Activated CD4-positive, alpha-beta T cell treated with anti-CD3 and anti-CD28 coated beads, Interleukin-2, amount 10 ng/mL, durations not matched to agents 7 days and 5 days (primary cell): ENCODE results near the gene EMC1. TPM values are rescaled to one million over a fixed set of nuclear protein-coding genes. Genes with fewer than 3 reads are reported as not detected.
A peak's percentile ranks its signal among the peaks of the same experiment; 100 is the strongest.

Experiments used
- CTCF ChIA-PET: fragments of 350-600 bp; sonication (Branson Sonifier 250); formaldehyde crosslinking; loops from one replicate; lab custom pipeline; 2021; ENCODE audit warnings: antibody characterized with exemption; lab: Charles Lee
- POLR2A ChIA-PET: fragments of 350-600 bp; sonication (Branson Sonifier 250); formaldehyde crosslinking; loops from one replicate; lab custom pipeline; 2021; ENCODE audit warnings: antibody characterized with exemption; lab: Charles Lee
- DNase-seq: peaks from one replicate; pipeline ENCODE4 v3.0.0-alpha.2; 2020
- H3K27ac Mint-ChIP-seq: one replicate; pipeline ENCODE4 v1.8.0; 2021; ENCODE audit warnings: mild to moderate bottlenecking, moderate library complexity, mixed read lengths
- H3K27me3 Mint-ChIP-seq: one replicate; pipeline ENCODE4 v1.8.0; 2021; ENCODE audit warnings: mixed read lengths
- H3K36me3 Mint-ChIP-seq: one replicate; pipeline ENCODE4 v1.8.0; 2021; ENCODE audit warnings: low read depth, mixed read lengths
- H3K4me1 Mint-ChIP-seq: one replicate; pipeline ENCODE4 v1.8.0; 2021; ENCODE audit warnings: mixed read lengths
- H3K4me3 Mint-ChIP-seq: one replicate; pipeline ENCODE4 v1.8.0; 2021; ENCODE audit warnings: mild to moderate bottlenecking, moderate library complexity, mixed read lengths
- H3K9me3 Mint-ChIP-seq: one replicate; pipeline ENCODE4 v1.8.0; 2021; ENCODE audit warnings: mixed read lengths
- total RNA-seq, 2 experiments: library from RNA; stranded (reverse); gene quantifications; one replicate each; pipeline ENCODE4 v1.2.3, GENCODE V29; 2021

The EMC1 gene
- total RNA-seq, 2 experiments from 2014 or later, result 36.4 to 37.0 TPM

DNA sequence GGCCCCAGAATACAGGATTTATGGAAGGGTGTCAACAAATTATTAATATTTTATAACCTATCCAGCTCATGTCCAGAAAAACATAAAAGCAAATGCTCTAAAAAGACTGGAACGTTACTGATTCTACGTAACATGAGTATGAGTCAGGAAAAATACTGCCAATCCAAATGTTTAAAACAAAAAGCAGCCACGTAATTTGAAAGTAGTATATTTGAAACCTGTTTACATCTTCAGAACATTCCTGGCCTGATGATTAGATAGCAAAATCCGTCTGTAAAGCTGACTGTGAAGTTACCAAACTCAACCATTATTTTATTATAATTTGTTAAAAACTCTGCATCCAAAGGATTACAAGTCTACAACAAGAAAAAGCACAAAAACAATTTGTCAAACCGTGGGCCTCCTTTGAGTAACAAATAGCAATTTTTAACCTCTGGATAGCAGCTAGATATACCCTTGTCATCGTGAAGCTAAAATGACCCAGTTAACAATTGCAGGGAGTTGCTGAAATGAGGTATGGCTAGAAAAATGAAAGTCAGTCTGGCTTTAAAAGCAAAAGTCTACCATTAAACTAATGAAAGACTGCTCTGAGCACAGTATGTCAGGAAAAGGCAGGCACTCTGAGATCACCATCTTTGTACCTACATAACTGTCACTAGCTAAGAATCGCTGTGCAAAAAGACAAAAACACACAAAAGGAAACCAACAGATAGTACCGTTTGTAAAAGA lies 42.5 kb downstream of the EMC1 start:
- ChIA-PET POLR2A (no interaction called here), CTCF (interaction anchor here (0.8 to 3.2 kb wide), 6 partner anchors 10 to 296 kb away, joined by 3 to 12 read pairs (median 5); no protein-coding TSS in a partner anchor)
- Mint-ChIP-seq H3K4me1 (peaks cover 74% of the 10 kb centered on the region), H3K36me3 (peaks cover 25% of the 10 kb centered on the region), H3K9me3 (no peaks in the 10 kb centered on the region), H3K4me3 (peak overlapping the region; percentile 93), H3K27ac (peak overlapping the region; percentile 97), H3K27me3 (no peaks in the 10 kb centered on the region)
- no peak for DNase-seq

DNA sequence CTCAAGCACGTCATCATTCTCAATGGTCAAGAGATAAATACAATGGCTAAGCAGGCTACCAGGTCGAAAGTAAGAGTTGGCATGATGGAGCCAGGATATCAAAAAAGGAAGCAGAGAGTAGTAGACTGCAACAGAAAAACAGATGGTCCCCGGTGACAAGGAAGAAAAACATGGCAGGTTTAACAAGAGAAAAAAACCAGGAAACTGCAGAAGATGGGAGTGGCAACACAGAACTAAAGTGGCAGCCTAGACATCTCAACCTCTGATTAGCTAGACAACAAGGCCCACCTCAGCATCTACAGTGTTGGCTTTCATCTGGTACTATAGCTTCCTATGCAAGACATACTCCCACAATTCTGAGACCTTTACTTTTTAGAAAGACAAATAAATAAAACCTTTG lies 44.4 kb downstream of the EMC1 start:
- POLR2A ChIA-PET, result no interaction called here

DNA sequence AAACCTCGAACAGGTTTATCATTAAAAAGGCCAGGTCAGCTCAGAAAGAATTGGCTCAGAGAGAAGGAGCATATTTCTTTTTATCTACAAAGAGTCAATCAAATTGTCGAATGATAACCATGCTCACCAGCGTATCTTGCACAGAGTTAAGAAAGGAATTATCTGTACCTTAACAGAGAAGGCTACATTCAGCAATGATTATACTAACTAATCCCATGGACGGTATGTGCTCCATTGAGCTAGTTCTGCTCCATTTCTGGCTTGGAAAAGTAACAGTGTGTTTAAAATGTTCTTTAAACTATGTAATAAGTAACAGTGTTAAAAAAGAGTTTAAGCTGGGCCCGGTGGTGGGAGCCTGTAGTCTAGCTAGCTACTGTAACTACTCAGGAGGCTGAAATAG lies 45.5 kb downstream of the EMC1 start:
- POLR2A ChIA-PET, result interaction anchor here (0.6 kb wide), 1 partner anchor 109 kb away, joined by 4 read pairs; no protein-coding TSS in a partner anchor
- H3K36me3 Mint-ChIP-seq, result peaks cover 13% of the 10 kb centered on the region

More for the DNA sequence above, 44.4 kb downstream of the EMC1 start:
- Mint-ChIP-seq H3K36me3 (peaks cover 15% of the 10 kb centered on the region), H3K4me1 (peaks cover 72% of the 10 kb centered on the region), H3K27ac (no peak overlapping the region), H3K4me3 (no peak overlapping the region), H3K9me3 (no peaks in the 10 kb centered on the region), H3K27me3 (no peaks in the 10 kb centered on the region)
- no peak for DNase-seq
- CTCF ChIA-PET, result interaction anchor here (2.5 to 3.2 kb wide), 2 partner anchors 8 to 11 kb away, joined by 9 to 12 read pairs; no protein-coding TSS in a partner anchor

DNA sequence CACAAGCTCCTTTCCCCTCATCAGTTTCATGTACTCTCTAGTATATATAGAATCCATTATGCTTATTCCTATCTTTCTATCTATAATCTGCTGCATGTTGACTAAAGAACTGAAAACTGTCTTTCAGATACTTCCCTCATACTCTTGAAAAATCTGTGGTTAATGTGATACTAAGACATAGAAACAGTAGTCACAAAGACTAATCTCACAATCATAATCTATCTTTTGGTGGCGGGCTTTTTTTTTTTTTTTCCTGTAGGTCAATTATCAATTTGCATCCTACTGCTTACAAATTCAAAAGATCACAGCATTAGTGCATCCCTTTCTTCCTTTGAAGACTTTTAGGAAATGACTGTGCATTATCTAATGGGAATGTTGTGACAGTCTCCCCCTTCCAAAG lies 45.9 kb downstream of the EMC1 start:
- Mint-ChIP-seq H3K27ac (peak overlapping the region; percentile 15), H3K4me3 (no peak overlapping the region), H3K9me3 (no peaks in the 10 kb centered on the region), H3K4me1 (peaks cover 67% of the 10 kb centered on the region), H3K27me3 (no peaks in the 10 kb centered on the region), H3K36me3 (peaks cover 13% of the 10 kb centered on the region)
- ChIA-PET POLR2A (interaction anchor here (0.6 kb wide), 1 partner anchor 109 kb away, joined by 4 read pairs; no protein-coding TSS in a partner anchor), CTCF (interaction anchor here (0.7 kb wide), 1 partner anchor 53 kb away, joined by 3 read pairs; no protein-coding TSS in a partner anchor)
- no peak for DNase-seq

More for the DNA sequence above, 45.5 kb downstream of the EMC1 start:
- CTCF ChIA-PET, result interaction anchor here (0.7 kb wide), 1 partner anchor 53 kb away, joined by 3 read pairs; no protein-coding TSS in a partner anchor
- Mint-ChIP-seq H3K4me3 (no peak overlapping the region), H3K27me3 (no peaks in the 10 kb centered on the region), H3K27ac (no peak overlapping the region), H3K9me3 (no peaks in the 10 kb centered on the region), H3K4me1 (peaks cover 68% of the 10 kb centered on the region)
- no peak for DNase-seq

DNA sequence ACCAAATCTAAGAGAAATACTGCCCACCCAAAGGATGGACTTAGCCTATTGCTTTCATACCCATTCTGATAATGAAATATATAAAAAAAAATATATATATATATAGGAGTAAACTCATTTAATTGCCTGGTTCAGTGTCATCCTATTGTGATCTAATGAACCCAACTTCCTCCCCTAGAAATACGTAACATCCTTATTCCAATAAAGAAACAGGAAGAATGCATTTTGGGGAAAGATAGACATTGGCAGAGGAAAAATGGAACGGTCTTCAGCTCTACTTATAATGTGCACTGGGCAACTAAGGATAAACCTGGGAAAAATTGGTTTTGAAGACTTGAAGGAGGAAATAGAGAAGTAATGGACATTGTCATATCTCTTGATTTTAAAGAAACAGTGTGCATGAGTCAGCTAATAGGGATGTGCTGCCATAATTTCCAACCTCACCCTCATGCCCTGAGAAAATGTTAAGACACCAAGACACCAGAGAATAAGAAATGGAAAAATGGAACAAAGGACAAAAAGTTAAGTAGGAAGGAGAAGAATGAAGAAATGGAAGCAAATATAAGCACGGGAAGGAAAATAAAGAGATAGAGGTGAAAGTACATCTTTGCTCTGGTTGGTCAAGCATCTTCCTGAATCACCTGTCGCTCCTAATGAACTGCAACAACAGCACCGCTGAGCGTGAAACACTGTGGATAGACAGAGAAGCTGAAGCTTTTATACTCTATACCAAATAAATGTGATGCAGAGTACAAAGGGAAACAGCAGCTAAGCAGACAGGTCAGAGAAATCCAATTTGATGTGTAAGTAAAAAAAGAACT lies 46.7 kb downstream of the EMC1 start:
- ChIA-PET CTCF (interaction anchor here (1.0 kb wide), 1 partner anchor 15 kb away, joined by 3 read pairs; no protein-coding TSS in a partner anchor), POLR2A (no interaction called here)
- Mint-ChIP-seq H3K36me3 (peaks cover 12% of the 10 kb centered on the region), H3K4me1 (peaks cover 66% of the 10 kb centered on the region), H3K27ac (no peak overlapping the region), H3K27me3 (no peaks in the 10 kb centered on the region), H3K4me3 (no peak overlapping the region), H3K9me3 (no peaks in the 10 kb centered on the region)
- DNase-seq, result no peak

DNA sequence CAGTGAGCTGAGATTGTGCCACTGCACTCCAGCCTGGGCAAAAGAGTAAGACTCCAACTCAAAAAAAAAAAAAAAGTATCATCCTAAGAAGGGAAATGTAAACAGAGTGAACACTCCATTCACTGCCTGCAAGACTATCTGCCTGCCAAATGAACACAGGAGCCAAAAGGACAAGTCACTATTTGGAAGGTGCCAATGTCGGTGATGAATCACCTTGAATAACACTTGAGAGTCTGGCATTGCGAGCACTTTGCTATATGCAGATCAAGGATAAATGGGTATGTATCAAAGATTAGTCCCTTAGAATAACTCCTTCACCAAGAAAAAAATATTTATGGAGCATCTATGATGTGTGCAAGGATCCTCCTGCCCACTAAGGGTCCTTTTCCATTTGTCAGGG lies 47.9 kb downstream of the EMC1 start:
- Mint-ChIP-seq H3K9me3 (no peaks in the 10 kb centered on the region), H3K27me3 (no peaks in the 10 kb centered on the region), H3K4me3 (no peak overlapping the region), H3K27ac (no peak overlapping the region), H3K4me1 (peaks cover 57% of the 10 kb centered on the region), H3K36me3 (peaks cover 19% of the 10 kb centered on the region)
- CTCF ChIA-PET, result no interaction called here
- DNase-seq, result no peak
- POLR2A ChIA-PET, result no interaction called here

DNA sequence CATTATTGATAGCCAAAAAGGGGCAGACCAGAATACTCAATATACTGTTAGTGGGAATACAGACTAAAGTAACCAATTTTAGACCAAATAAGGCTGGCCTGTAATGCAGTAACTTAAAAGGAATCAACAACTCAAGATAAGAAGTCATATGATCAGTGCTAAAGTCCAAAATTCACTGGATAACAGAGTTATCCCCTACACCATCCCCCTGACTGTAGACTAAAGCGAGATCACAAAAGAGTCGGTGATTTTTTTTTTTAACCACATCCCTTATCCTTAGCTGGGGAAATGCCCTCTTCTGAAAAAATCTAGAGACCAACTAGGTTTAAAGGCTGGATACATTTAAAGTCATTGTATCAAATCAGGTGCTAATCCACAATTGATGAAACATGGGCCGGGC lies 48.9 kb downstream of the EMC1 start:
- no peaks in the 10 kb centered on the region for H3K9me3 Mint-ChIP-seq
- peaks cover 29% of the 10 kb centered on the region for H3K36me3 Mint-ChIP-seq
- H3K4me3 Mint-ChIP-seq, result no peak overlapping the region
- H3K27ac Mint-ChIP-seq, result no peak overlapping the region
- H3K4me1 Mint-ChIP-seq, result peaks cover 48% of the 10 kb centered on the region
- no peak for DNase-seq
- ChIA-PET POLR2A (no interaction called here), CTCF (interaction anchor here (1.2 to 1.7 kb wide), 3 partner anchors 8 to 296 kb away, joined by 3 to 4 read pairs (median 3); no protein-coding TSS in a partner anchor)
- H3K27me3 Mint-ChIP-seq, result no peaks in the 10 kb centered on the region

DNA sequence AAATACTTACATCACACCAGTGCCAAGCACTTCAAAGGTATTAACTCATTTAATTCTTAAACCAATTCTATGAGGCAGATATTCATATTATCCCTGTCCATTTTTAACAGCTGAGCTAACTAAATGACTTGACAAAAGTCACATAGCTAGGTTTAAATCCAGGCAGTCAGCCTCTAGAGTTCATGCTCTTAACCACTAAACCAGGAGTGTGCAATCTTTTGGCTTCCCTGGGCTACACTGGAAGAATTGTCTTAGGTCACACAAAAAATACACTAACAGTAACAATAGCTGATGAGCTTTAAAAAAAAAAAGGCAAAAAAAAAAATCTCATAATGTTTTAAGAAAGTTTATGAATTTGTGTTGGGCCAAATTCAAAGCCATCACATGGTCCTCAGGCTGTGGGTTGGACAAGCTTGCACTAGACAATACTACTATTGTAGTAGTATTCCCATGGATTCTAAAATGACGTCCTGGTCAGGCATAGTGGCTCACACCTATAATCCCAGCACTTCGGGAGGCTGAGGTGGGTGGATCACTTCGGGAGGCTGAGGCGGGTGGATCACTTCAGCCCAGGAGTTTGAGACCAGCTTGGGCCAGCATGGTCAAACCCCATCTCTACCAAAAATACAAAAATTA lies 51.2 kb downstream of the EMC1 start:
- H3K27me3 Mint-ChIP-seq, result no peaks in the 10 kb centered on the region
- DNase-seq, result no peak
- H3K27ac Mint-ChIP-seq, result no peak overlapping the region
- no peak overlapping the region for H3K4me3 Mint-ChIP-seq
- ChIA-PET POLR2A (no interaction called here), CTCF (interaction anchor here (0.6 to 2.8 kb wide), 9 partner anchors 8 to 287 kb away, joined by 3 to 12 read pairs (median 4); no protein-coding TSS in a partner anchor)
- H3K4me1 Mint-ChIP-seq, result peaks cover 28% of the 10 kb centered on the region
- H3K36me3 Mint-ChIP-seq, result peaks cover 38% of the 10 kb centered on the region
- H3K9me3 Mint-ChIP-seq, result no peaks in the 10 kb centered on the region

DNA sequence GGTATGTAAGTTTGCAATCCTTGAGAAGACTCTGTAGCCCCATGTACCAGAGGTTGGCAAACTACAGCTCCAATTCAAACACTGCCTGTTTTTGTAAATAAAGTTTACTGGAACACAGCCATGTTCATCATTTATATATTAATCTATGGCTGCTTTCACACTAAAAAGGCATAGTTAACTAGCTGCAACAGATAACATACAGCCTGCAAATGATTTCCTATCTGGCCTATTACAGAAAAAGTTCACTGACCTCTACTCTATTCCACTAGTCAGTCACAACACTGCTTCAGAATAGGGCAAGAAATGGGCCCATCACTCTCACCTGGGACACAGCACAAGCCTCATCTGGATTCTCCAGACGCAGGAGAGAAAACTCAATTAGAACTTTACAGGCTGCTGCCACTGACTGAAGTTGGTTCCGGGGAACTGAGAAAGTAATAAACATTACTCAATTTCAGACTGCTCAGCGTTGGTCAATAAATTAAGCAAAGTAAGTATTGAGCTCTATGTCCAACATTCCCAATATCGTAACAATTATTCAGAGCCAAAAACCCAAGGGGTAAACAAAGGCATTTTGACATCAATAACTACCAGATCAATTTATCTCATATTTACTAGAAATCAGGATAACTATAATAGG lies 51.9 kb downstream of the EMC1 start:
- no peak for DNase-seq
- POLR2A ChIA-PET, result no interaction called here
- Mint-ChIP-seq H3K27me3 (no peaks in the 10 kb centered on the region), H3K4me3 (no peak overlapping the region), H3K36me3 (peaks cover 36% of the 10 kb centered on the region), H3K9me3 (no peaks in the 10 kb centered on the region), H3K4me1 (peaks cover 21% of the 10 kb centered on the region), H3K27ac (no peak overlapping the region)
- CTCF ChIA-PET, result interaction anchor here (0.8 to 2.8 kb wide), 5 partner anchors 9 to 286 kb away, joined by 3 to 12 read pairs (median 4); no protein-coding TSS in a partner anchor

DNA sequence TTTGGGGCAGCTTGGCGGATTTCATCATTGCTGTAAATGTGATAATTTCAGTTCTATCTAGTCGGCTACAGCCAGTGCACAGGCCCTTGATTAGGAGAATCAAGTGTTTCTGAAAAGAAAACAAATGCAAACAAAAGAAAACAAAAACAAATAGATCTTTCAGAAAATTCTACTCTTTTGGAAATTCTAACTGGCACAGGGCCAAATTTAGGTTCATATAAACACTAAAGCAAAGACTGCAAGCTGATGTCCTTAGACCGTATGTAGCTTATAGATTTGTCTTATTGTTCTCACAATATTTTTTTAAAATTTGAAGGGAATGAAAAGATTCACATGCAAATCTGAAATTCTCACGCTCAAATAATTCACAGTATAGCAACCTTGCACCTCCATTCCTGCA lies 52.5 kb downstream of the EMC1 start:
- Mint-ChIP-seq H3K27ac (no peak overlapping the region), H3K9me3 (no peaks in the 10 kb centered on the region), H3K36me3 (peaks cover 40% of the 10 kb centered on the region), H3K4me1 (peaks cover 20% of the 10 kb centered on the region), H3K4me3 (no peak overlapping the region), H3K27me3 (no peaks in the 10 kb centered on the region)
- no peak for DNase-seq
- ChIA-PET POLR2A (no interaction called here), CTCF (interaction anchor here (2.8 kb wide), 1 partner anchor 9 kb away, joined by 12 read pairs; no protein-coding TSS in a partner anchor)

DNA sequence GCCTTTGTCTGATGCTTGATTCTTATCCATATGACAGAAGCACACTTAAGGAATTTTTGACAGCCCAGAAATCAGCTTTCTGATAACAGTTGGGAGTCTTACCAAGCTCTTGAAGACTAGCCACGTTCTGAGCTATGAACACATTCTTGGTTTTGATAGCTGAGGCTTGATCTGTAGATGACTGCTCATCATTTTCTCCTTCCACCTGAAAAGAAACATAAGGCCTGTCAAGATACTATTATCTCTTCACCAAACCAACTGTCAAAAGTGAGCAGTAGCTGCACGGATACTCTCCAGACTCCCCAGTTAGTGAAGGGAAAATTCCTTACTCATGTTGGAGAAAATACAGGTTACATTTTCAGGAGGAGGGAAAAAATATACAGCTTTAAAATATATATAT lies 53.5 kb downstream of the EMC1 start:
- ChIA-PET CTCF (interaction anchor here (1.0 to 2.8 kb wide), 2 partner anchors 10 to 12 kb away, joined by 3 to 12 read pairs; no protein-coding TSS in a partner anchor), POLR2A (no interaction called here)
- Mint-ChIP-seq H3K9me3 (no peaks in the 10 kb centered on the region), H3K4me1 (peaks cover 14% of the 10 kb centered on the region), H3K4me3 (no peak overlapping the region), H3K36me3 (peaks cover 50% of the 10 kb centered on the region), H3K27me3 (no peaks in the 10 kb centered on the region), H3K27ac (no peak overlapping the region)
- DNase-seq, result no peak

DNA sequence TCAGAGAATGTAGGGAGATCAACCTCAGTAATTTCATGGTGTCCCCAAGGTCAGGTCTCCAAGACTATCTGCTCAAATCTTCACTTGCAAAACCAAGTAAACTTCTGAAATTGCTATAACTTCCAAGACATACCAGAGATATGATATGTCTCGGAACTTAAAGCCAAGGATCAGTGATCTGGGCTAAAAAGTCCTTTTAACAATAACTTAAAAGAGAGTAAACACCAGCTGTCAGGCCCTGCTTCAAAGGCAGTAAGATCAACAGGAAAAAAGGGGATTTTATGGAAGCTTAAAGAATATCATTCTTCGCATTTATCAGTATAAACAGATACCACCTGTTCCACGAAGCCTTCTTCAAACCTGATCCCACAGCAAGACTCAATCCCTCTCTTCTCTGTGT lies 55.0 kb downstream of the EMC1 start:
- H3K4me3 Mint-ChIP-seq, result no peak overlapping the region
- POLR2A ChIA-PET, result no interaction called here
- H3K36me3 Mint-ChIP-seq, result peaks cover 64% of the 10 kb centered on the region
- CTCF ChIA-PET, result interaction anchor here (1.3 kb wide), 1 partner anchor 12 kb away, joined by 9 read pairs; no protein-coding TSS in a partner anchor
- no peaks in the 10 kb centered on the region for H3K27me3 Mint-ChIP-seq
- no peak overlapping the region for H3K27ac Mint-ChIP-seq
- no peaks in the 10 kb centered on the region for H3K9me3 Mint-ChIP-seq
- H3K4me1 Mint-ChIP-seq, result no peaks in the 10 kb centered on the region
- DNase-seq, result no peak
